K562 (cell line): Measurements from ENCODE around the gene FRMD4A. TPM values are rescaled to one million over a fixed set of nuclear protein-coding genes. Genes with fewer than 3 reads are reported as not detected.

ENCODE experiments used
- ASH1L ChIP-seq: fragments of 450-650 bp; IDR thresholded peaks from 2 replicates; pipeline ENCODE4 v1.6.1; 2018; ENCODE audit warnings: borderline replicate concordance, mild to moderate bottlenecking, low read depth; ENCODE audit not compliant: partially characterized antibody
- CLOCK ChIP-seq: fragments of 250-450 bp; sonication (Bioruptor Pico); IDR thresholded peaks from 2 replicates; pipeline ENCODE4 v1.4.0; 2020; ENCODE audit warnings: mild to moderate bottlenecking, moderate library complexity, borderline replicate concordance
- FOXJ2 ChIP-seq: fragments of 200-800 bp; sonication (Bioruptor generic); IDR thresholded peaks from 2 replicates; pipeline ENCODE4 v1.6.1; 2016; ENCODE audit warnings: missing genetic modification characterization, missing compliant biosample characterization
- HOXB6 ChIP-seq: fragments of 250-450 bp; sonication (Bioruptor Pico); IDR thresholded peaks from 2 replicates; pipeline ENCODE4 v1.5.1; 2022; ENCODE audit warnings: mild to moderate bottlenecking, borderline replicate concordance
- MTA2 ChIP-seq: fragments of 450-650 bp; IDR thresholded peaks from 2 replicates; pipeline ENCODE4 v1.6.1; 2016; ENCODE audit warnings: low read depth
- REST ChIP-seq, 2 experiments: fragments of 450-650 bp; formaldehyde crosslinking in 1 of 2; IDR thresholded peaks; 2 replicates each; pipeline versions ENCODE4 v1.4.0 to v1.6.1; 2014 to 2020; ENCODE audit warnings: mild to moderate bottlenecking in 2 of 2, borderline replicate concordance in 1 of 2, low read depth in 1 of 2
- ZKSCAN3 ChIP-seq: fragments of 250-450 bp; sonication (Bioruptor Pico); IDR thresholded peaks from 2 replicates; pipeline ENCODE4 v1.4.0; 2020
- ZNF133 ChIP-seq: fragments of 250-450 bp; sonication (Bioruptor Pico); IDR thresholded peaks from 2 replicates; pipeline ENCODE4 v1.4.0; 2020; ENCODE audit warnings: mild to moderate bottlenecking
- polyA plus RNA-seq, 8 experiments: library from polyadenylated mRNA; depleted of rRNA in 4 of 8; stranded (reverse) in 5 of 8; unstranded in 3 of 8; fragments of >200 nt; fragmentation: Nextera tagmentation in 2 of 8; fragmentation: Illumina TruSeq in 1 of 8; extraction: Ambion mirVana in 2 of 8; extraction: Trizol in 1 of 8; gene quantifications; 2 replicates each; pipeline versions ENCODE4 v1.2.1 to v1.2.3, GENCODE V29; 2011 to 2014; ENCODE audit warnings: inconsistent platforms in 1 of 8, missing spikeins in 1 of 8
- total RNA-seq, 7 experiments: library from RNA; depleted of rRNA in 6 of 7; stranded (reverse); fragments of >200 nt in 6 of 7; fragmentation: Illumina TruSeq in 2 of 7; extraction: Trizol in 2 of 7; gene quantifications; 2 replicates each; pipeline versions ENCODE4 v1.2.1 to v1.2.3, GENCODE V29; 2011 to 2021; ENCODE audit warnings: low replicate concordance in 1 of 7

The FRMD4A gene
- total and polyA plus RNA-seq, 9 of the 15 experiments (the other 6 are each of a cell fraction or from before 2014, with no cell fraction given) = 0.80 to 5.2 (median 3.0) TPM

GRCh38 chr10:13769946-13770345 lies 560.8 kb downstream of the FRMD4A start (continued):
- TF ChIP-seq CLOCK (CRISPR knock-in tag) (no peak), ZKSCAN3 (CRISPR knock-in tag) (no peak), FOXJ2 (tag) (no peak), ASH1L (no peak), MTA2 (no peak), HOXB6 (CRISPR knock-in tag) (no peak), ZNF133 (CRISPR knock-in tag) (no peak), REST (IDR thresholded peaks at IDR 0.05; ENCODE audit: borderline replicate concordance) (no peak), REST (CRISPR knock-in tag; IDR thresholded peaks at IDR 0.05; ENCODE audit: low read depth) (no peak)
